Sigmoid colon (tissue), 7 donors: ENCODE measurements around the gene CHID1. TPM values are rescaled to one million over a fixed set of nuclear protein-coding genes. Genes with fewer than 3 reads are reported as not detected.

ENCODE experiments used
- DNase-seq: peaks from one replicate; pipeline ENCODE4 v3.0.0-alpha.2; 2019
- H3K27ac ChIP-seq, 4 donors: fragments of 200-600 bp; sonication (generic); one replicate each; pipeline ENCODE4 v1.5.1; 2016 to 2019; ENCODE audit warnings: mild to moderate bottlenecking in 1 of 4
- H3K27me3 ChIP-seq, 3 donors: fragments of 200-600 bp; sonication (generic); one replicate each; pipeline ENCODE4 v1.5.1; 2019; ENCODE audit warnings: mild to moderate bottlenecking in 1 of 3
- H3K36me3 ChIP-seq, 4 donors: fragments of 200-600 bp; sonication (generic); one replicate each; pipeline ENCODE4 v1.5.1; 2016 to 2019
- H3K4me1 ChIP-seq, 4 donors: fragments of 200-600 bp; sonication (generic); one replicate each; pipeline ENCODE4 v1.5.1; 2017 to 2019
- H3K4me3 ChIP-seq, 4 donors: fragments of 200-600 bp; sonication (generic); one replicate each; pipeline ENCODE4 v1.5.1; 2017 to 2019; ENCODE audit warnings: mild to moderate bottlenecking in 2 of 4, moderate library complexity in 1 of 4
- H3K9me3 ChIP-seq, 4 donors: fragments of 200-600 bp in 3 of 4; sonication (generic) in 3 of 4; one replicate each; pipeline versions ENCODE4 v1.5.1 to v1.6.1; 2013 to 2019
- CTCF ChIP-seq, 4 experiments: fragments of 450-650 bp in 3 of 4; fragments of 200-600 bp in 1 of 4; IDR thresholded peaks; one replicate each; pipeline ENCODE4 v1.5.1; 2016 to 2019; ENCODE audit warnings: antibody characterized with exemption in 4 of 4, mild to moderate bottlenecking in 3 of 4, moderate library complexity in 2 of 4
- EP300 ChIP-seq, 4 donors: sonication (generic); formaldehyde crosslinking; IDR thresholded peaks; one replicate each; pipeline ENCODE4 v1.6.1; 2017; ENCODE audit warnings: antibody characterized with exemption in 4 of 4
- POLR2A ChIP-seq, 2 donors: fragments of 450-650 bp; IDR thresholded peaks; one replicate each; pipeline ENCODE4 v1.6.1; 2016; ENCODE audit warnings: antibody characterized with exemption in 2 of 2, mild to moderate bottlenecking in 2 of 2, moderate library complexity in 2 of 2
- POLR2AphosphoS5 ChIP-seq, 4 donors: sonication (generic); formaldehyde crosslinking; IDR thresholded peaks; one replicate each; pipeline ENCODE4 v1.6.1; 2017; ENCODE audit warnings: antibody characterized with exemption in 4 of 4
- WGBS, 2 donors: extraction: QIAGEN DNeasy Blood & Tissue Kit; methylation state at CpG; one replicate each; pipeline ENCODE4 v1.1.7; 2013; 5-methylcytosine and 5-hydroxymethylcytosine counted together
- intact Hi-C: fragments of 100-400 bp; cut with DNase I; formaldehyde crosslinking; loops from one replicate; pipeline ENCODE4 v1.15.1; 2023
- polyA plus RNA-seq, 3 donors: library from polyadenylated mRNA; stranded (reverse); fragments of 200-250 nt; gene quantifications; one replicate each; pipeline ENCODE4 v1.2.3, GENCODE V29; 2013
- total RNA-seq, 4 donors: library from RNA; depleted of rRNA; stranded (reverse); fragments of >200 nt; gene quantifications; one replicate each; pipeline ENCODE4 v1.1.0, GENCODE V29; 2016
- donor health status: healthy with polysubstance abuse.
- donor health status: Bipolar disorder and iron deficiency.
- donor health status: healthy.

The CHID1 gene
- total and polyA plus RNA-seq, 7 donors, result 16.9 to 52.3 (median 47.1) TPM

- WGBS, 2 donors, result 82 to 83% methylated on average over 13 of the region's 13 CpGs
- no peaks in the 10 kb centered on the region for H3K27me3 ChIP-seq
- H3K27ac ChIP-seq, result no peak overlapping the region
- no peak for TF ChIP-seq CTCF (IDR thresholded peaks at IDR 0.05)
- no peak for TF ChIP-seq EP300 (IDR thresholded peaks at IDR 0.05)
- no peak for TF ChIP-seq POLR2A (IDR thresholded peaks at IDR 0.05)
- TF ChIP-seq POLR2AphosphoS5 (IDR thresholded peaks at IDR 0.05), result no peak
- no peak for DNase-seq
- intact Hi-C loops, result no loop called here
- peaks cover 0 to 26% (median 18%) of the 10 kb centered on the region in 4 donors for H3K4me1 ChIP-seq
- H3K4me3 ChIP-seq, result no peak overlapping the region
- peaks cover 0 to 26% (median 2%) of the 10 kb centered on the region in 4 donors for H3K36me3 ChIP-seq
- peaks cover 0 to 2% (median 0%) of the 10 kb centered on the region in 4 donors for H3K9me3 ChIP-seq
Observed at GRCh38 chr11:944711-945470, 34.3 kb upstream of the CHID1 start.

GRCh38 chr11:942823-943222, 32.2 kb upstream of the CHID1 start:
- intact Hi-C loops, result no loop called here
- H3K27ac ChIP-seq, result no peak overlapping the region
- no peak overlapping the region for H3K4me3 ChIP-seq
- no peaks in the 10 kb centered on the region for H3K9me3 ChIP-seq
- 80 to 82% methylated on average over 9 of the region's 9 CpGs for WGBS, 2 donors
- TF ChIP-seq CTCF (IDR thresholded peaks at IDR 0.05) (no peak), EP300 (IDR thresholded peaks at IDR 0.05) (no peak), POLR2A (IDR thresholded peaks at IDR 0.05) (no peak), POLR2AphosphoS5 (IDR thresholded peaks at IDR 0.05) (no peak)
- DNase-seq, result no peak
- H3K4me1 ChIP-seq, result peaks cover 0 to 27% (median 19%) of the 10 kb centered on the region in 4 donors
- no peaks in the 10 kb centered on the region for H3K27me3 ChIP-seq
- peaks cover 0 to 26% (median 2%) of the 10 kb centered on the region in 4 donors for H3K36me3 ChIP-seq

- Histone ChIP-seq H3K4me3 (no peak overlapping the region), H3K36me3 (peaks cover 0 to 10% (median 2%) of the 10 kb centered on the region in 4 donors), H3K27me3 (no peaks in the 10 kb centered on the region), H3K4me1 (peaks cover 0 to 34% (median 22%) of the 10 kb centered on the region in 4 donors), H3K9me3 (no peaks in the 10 kb centered on the region), H3K27ac (no peak overlapping the region)
- 63 to 79% methylated on average over 11 of the region's 11 CpGs for WGBS, 2 donors
- intact Hi-C loops, result no loop called here
- no peak for DNase-seq
- TF ChIP-seq EP300 (IDR thresholded peaks at IDR 0.05) (no peak), CTCF (IDR thresholded peaks at IDR 0.05) (no peak), POLR2AphosphoS5 (IDR thresholded peaks at IDR 0.05) (no peak), POLR2A (IDR thresholded peaks at IDR 0.05) (no peak)
Observed at GRCh38 chr11:940496-941135, 30.0 kb upstream of the CHID1 start.

GRCh38 chr11:937841-938261, 27.2 kb upstream of the CHID1 start:
- Histone ChIP-seq H3K36me3 (no peaks in the 10 kb centered on the region), H3K9me3 (no peaks in the 10 kb centered on the region), H3K4me1 (peaks cover 0 to 49% (median 33%) of the 10 kb centered on the region in 4 donors), H3K4me3 (no peak overlapping the region), H3K27me3 (no peaks in the 10 kb centered on the region), H3K27ac (no peak overlapping the region)
- no peak for DNase-seq
- intact Hi-C loops, result no loop called here
- WGBS, 2 donors, result 70 to 81% methylated on average over 10 of the region's 10 CpGs
- TF ChIP-seq CTCF (IDR thresholded peaks at IDR 0.05) (no peak), EP300 (IDR thresholded peaks at IDR 0.05) (no peak), POLR2A (IDR thresholded peaks at IDR 0.05) (no peak), POLR2AphosphoS5 (IDR thresholded peaks at IDR 0.05) (no peak)
